HepG2 (cell line): ENCODE data around the gene PPFIA2. TPM values are rescaled to one million over a fixed set of nuclear protein-coding genes. Genes with fewer than 3 reads are reported as not detected.

Experiments used
- ATAC-seq: fragments of 200-7000 bp; cut with Tn5 transposase; 3 replicates; pipeline ENCODE4 v1.9.1; 2020; ENCODE audit warnings: mild to moderate bottlenecking, moderate library complexity
- BruUV-seq: library from RNA; stranded (reverse); fragments of 400-500 nt; replicated peaks from 2 replicates; lab custom pipeline; 2021; lab: Mats Ljungman, UMichigan
- CTCF ChIA-PET: fragments of 300-600 bp; formaldehyde crosslinking; extraction: SDS; loops from one replicate; lab custom pipeline; 2021; ENCODE audit warnings: low total read pairs, inconsistent platforms, low intra/inter-chr PET ratio; lab: Yijun Ruan, JAX
- POLR2A ChIA-PET: fragments of 350-600 bp; sonication (Branson Sonifier 250); formaldehyde crosslinking; loops from one replicate; lab custom pipeline; 2020; ENCODE audit warnings: antibody characterized with exemption, inconsistent platforms; lab: Yijun Ruan, JAX
- DNase-seq: peaks from one replicate; pipeline ENCODE4 v3.0.0-alpha.2; 2015; ENCODE audit warnings: low spot score
- FAIRE-seq: peaks from 3 replicates; lab custom pipeline; 2011; peaks lifted over from hg19 to GRCh38; lab: Jason Lieb, UNC
- H2AFZ ChIP-seq: one replicate; pipeline ENCODE4 v1.6.1; 2011; ENCODE audit warnings: low read length, inconsistent platforms
- H3K27ac ChIP-seq: fragments of 300-600 bp; 3 replicates; pipeline ENCODE4 v1.8.0; 2011; ENCODE audit warnings: mixed run types, mild to moderate bottlenecking, mixed read lengths, low read length, inconsistent platforms; ENCODE audit not compliant: insufficient read depth; ENCODE audit errors: extremely low read length
- H3K27me3 ChIP-seq, 2 experiments: fragments of 200-600 bp in 1 of 2; 2 replicates in 1 of 2; 3 replicates in 1 of 2; pipeline versions ENCODE4 v1.6.0 to v1.8.0; 2011; ENCODE audit warnings: low read length in 2 of 2, mild to moderate bottlenecking in 2 of 2, moderate library complexity in 2 of 2, inconsistent platforms in 1 of 2; ENCODE audit not compliant: insufficient read depth in 2 of 2, control insufficient read depth in 1 of 2
- H3K36me3 ChIP-seq, 2 experiments: fragments of 200-600 bp in 1 of 2; replicated peaks in 1 of 2; 2 replicates in 1 of 2; 3 replicates in 1 of 2; pipeline versions ENCODE4 v1.5.1 to v1.8.0; 2011; ENCODE audit warnings: low read length in 2 of 2, inconsistent platforms in 1 of 2; ENCODE audit not compliant: insufficient read depth in 2 of 2, control insufficient read depth in 1 of 2
- H3K4me1 ChIP-seq: 2 replicates; pipeline ENCODE4 v1.5.1; 2012; ENCODE audit warnings: low read length, inconsistent platforms; ENCODE audit not compliant: insufficient read depth
- H3K4me2 ChIP-seq: 2 replicates; pipeline ENCODE4 v1.6.0; 2011; ENCODE audit warnings: low read depth, low read length, inconsistent platforms
- H3K4me3 ChIP-seq, 3 experiments: fragments of 200-600 bp in 1 of 3; sonication (generic), shearing (Covaris generic) in 1 of 3; replicated peaks in 1 of 3; 2 replicates each; pipeline ENCODE4 v1.5.1; 2011 to 2016; ENCODE audit warnings: low read length in 3 of 3, inconsistent platforms in 2 of 3, low read depth in 2 of 3, mild to moderate bottlenecking in 2 of 3, control low read depth in 1 of 3, mixed read lengths in 1 of 3; ENCODE audit not compliant: insufficient read depth in 1 of 3
- H3K79me2 ChIP-seq: one replicate; pipeline ENCODE4 v1.6.1; 2011; ENCODE audit warnings: low read length, inconsistent platforms; ENCODE audit not compliant: insufficient read depth
- H3K9ac ChIP-seq: 2 replicates; pipeline ENCODE4 v1.6.0; 2011; ENCODE audit warnings: mild to moderate bottlenecking, low read depth, low read length, inconsistent platforms; ENCODE audit not compliant: insufficient read depth
- H3K9me3 ChIP-seq: 2 replicates; pipeline ENCODE4 v1.5.1; 2012; ENCODE audit warnings: mild to moderate bottlenecking, low read length
- H4K20me1 ChIP-seq: 2 replicates; pipeline ENCODE4 v1.6.0; 2011; ENCODE audit warnings: inconsistent platforms, mild to moderate bottlenecking, low read length, moderate library complexity; ENCODE audit not compliant: insufficient read depth
- EED ChIP-seq: sonication (generic); formaldehyde crosslinking; IDR thresholded peaks from 2 replicates; pipeline ENCODE4 v1.5.0; 2020; ENCODE audit warnings: mild to moderate bottlenecking, missing genetic modification reagents
- FOXM1 ChIP-seq: sonication (generic); formaldehyde crosslinking; IDR thresholded peaks from 2 replicates; pipeline ENCODE4 v1.5.0; 2020; ENCODE audit warnings: missing genetic modification reagents
- LCORL ChIP-seq, 2 experiments: fragments of 450-650 bp in 1 of 2; sonication (generic) in 1 of 2; formaldehyde crosslinking in 1 of 2; IDR thresholded peaks; 2 replicates each; pipeline versions ENCODE4 v1.5.0 to v1.6.1; 2017 to 2020; ENCODE audit warnings: antibody characterized with exemption in 1 of 2, missing genetic modification reagents in 1 of 2
- NCOR1 ChIP-seq: fragments of 200-600 bp; sonication (generic); IDR thresholded peaks from 2 replicates; pipeline ENCODE4 v1.7.0; 2017; ENCODE audit warnings: antibody characterized with exemption, low read length, borderline replicate concordance
- PHF20 ChIP-seq: sonication (generic); formaldehyde crosslinking; IDR thresholded peaks from 2 replicates; pipeline ENCODE4 v1.5.0; 2020; ENCODE audit warnings: mild to moderate bottlenecking, missing genetic modification reagents
- RERE ChIP-seq: IDR thresholded peaks from 2 replicates; pipeline ENCODE4 v1.6.1; 2016; ENCODE audit warnings: low read depth, missing genetic modification reagents, missing compliant biosample characterization
- SRF ChIP-seq: IDR thresholded peaks from 2 replicates; pipeline ENCODE4 v1.6.1; 2011; ENCODE audit warnings: mild to moderate bottlenecking, low read depth, low read length, moderate library complexity
- TMF1 ChIP-seq: sonication (generic); formaldehyde crosslinking; IDR thresholded peaks from 2 replicates; pipeline ENCODE4 v1.8.1; 2022; ENCODE audit warnings: low read depth, missing genetic modification reagents
- USF2 ChIP-seq, 2 experiments: sonication (generic) in 1 of 2; formaldehyde crosslinking in 1 of 2; IDR thresholded peaks; 2 replicates each; pipeline versions ENCODE4 v1.5.1 to v1.6.1; 2011 to 2020; ENCODE audit warnings: borderline replicate concordance in 1 of 2, low read depth in 1 of 2, low read length in 1 of 2, mild to moderate bottlenecking in 1 of 2, missing genetic modification reagents in 1 of 2, moderate library complexity in 1 of 2
- ZFP90 ChIP-seq: sonication (generic); formaldehyde crosslinking; IDR thresholded peaks from 2 replicates; pipeline ENCODE4 v1.8.0; 2022; ENCODE audit warnings: missing genetic modification reagents, mild to moderate bottlenecking, inconsistent platforms, borderline replicate concordance
- ZNF350 ChIP-seq: sonication (generic); formaldehyde crosslinking; IDR thresholded peaks from 2 replicates; pipeline ENCODE4 v1.4.0; 2020; ENCODE audit warnings: mild to moderate bottlenecking, low read depth, missing genetic modification reagents, borderline replicate concordance
- ZNF430 ChIP-seq: sonication (generic); formaldehyde crosslinking; IDR thresholded peaks from 2 replicates; pipeline ENCODE4 v1.9.0; 2021; ENCODE audit warnings: mild to moderate bottlenecking, missing genetic modification reagents
- ZNF772 ChIP-seq: sonication (generic); formaldehyde crosslinking; IDR thresholded peaks from 2 replicates; pipeline ENCODE4 v1.5.0; 2020; ENCODE audit warnings: mild to moderate bottlenecking, missing genetic modification reagents
- WGBS: methylation state at CpG from one replicate; pipeline ENCODE4 v1.1.6; 2017; ENCODE audit warnings: low lambda C conversion rate; 5-methylcytosine and 5-hydroxymethylcytosine counted together
- in situ Hi-C: cut with HindIII; loops from 2 replicates; pipeline ENCODE4 v1.10.0; 2017; ENCODE audit warnings: low pct_unique_long_range_greater_than_20kb; ENCODE audit not compliant: extremely low pct_ligation_motif_present
- intact Hi-C: fragments of 100-400 bp; cut with micrococcal nuclease; formaldehyde crosslinking; loops from one replicate; pipeline ENCODE4 v1.10.0; 2022; ENCODE audit not compliant: unreplicated experiment
- polyA plus RNA-seq, 8 experiments: library from polyadenylated mRNA; depleted of rRNA in 3 of 8; stranded (reverse) in 7 of 8; unstranded in 1 of 8; fragments of >200 nt; fragmentation: Illumina TruSeq in 4 of 8; extraction: Trizol in 4 of 8; gene quantifications; 2 replicates each; pipeline versions ENCODE4 v1.2.1 to v1.2.3, GENCODE V29; 2011 to 2016; ENCODE audit warnings: low read depth in 4 of 8, missing spikeins in 1 of 8, mixed read lengths in 1 of 8; ENCODE audit not compliant: insufficient read depth in 1 of 8
- total RNA-seq, 5 experiments: library from RNA; depleted of rRNA; stranded (reverse); fragments of >200 nt; fragmentation: Illumina TruSeq; extraction: Trizol; gene quantifications; 2 replicates each; pipeline ENCODE4 v1.2.3, GENCODE V29; 2016; ENCODE audit warnings: low read depth in 1 of 5

The PPFIA2 gene
- total and polyA plus RNA-seq, 2 of the 13 experiments (the other 11 are each of a cell fraction or from before 2014, with no cell fraction given), result 0.05 TPM; not detected in 1

- ATAC-seq, result no peak
- ChIA-PET POLR2A (no interaction called here), CTCF (no interaction called here)
- no peak for TF ChIP-seq RERE
- TF ChIP-seq NCOR1, result no peak
- no peak for TF ChIP-seq ZFP90 (CRISPR knock-in tag)
- no peak for TF ChIP-seq ZNF430 (CRISPR knock-in tag)
- TF ChIP-seq EED (CRISPR knock-in tag), result no peak
- TF ChIP-seq FOXM1 (CRISPR knock-in tag), result no peak
- no peak for TF ChIP-seq PHF20
- no peak for TF ChIP-seq USF2 (IDR thresholded peaks at IDR 0.05; ENCODE audit: low read depth, low read length)
- TF ChIP-seq USF2 (CRISPR knock-in tag; IDR thresholded peaks at IDR 0.05; ENCODE audit: borderline replicate concordance), result no peak
- TF ChIP-seq ZNF772 (CRISPR knock-in tag), result no peak
- no peak for TF ChIP-seq LCORL (IDR thresholded peaks at IDR 0.05)
- no peak for TF ChIP-seq LCORL (CRISPR knock-in tag; IDR thresholded peaks at IDR 0.05)
- no peak for TF ChIP-seq SRF
- no peak for TF ChIP-seq TMF1 (CRISPR knock-in tag)
- no peak for TF ChIP-seq ZNF350 (CRISPR knock-in tag)
- H3K9ac ChIP-seq, result no peak overlapping the region
- 10% methylated on average over 4 of the region's 4 CpGs for WGBS
- H3K36me3 ChIP-seq, result no peaks in the 10 kb centered on the region
- DNase-seq, result no peak
- no peak overlapping the region for H3K4me3 ChIP-seq
- no peak overlapping the region for H2AFZ ChIP-seq
- no peaks in the 10 kb centered on the region for H3K79me2 ChIP-seq
- BruUV-seq, result no TSS peak
- FAIRE-seq, result no peak
- no peak overlapping the region for H3K27ac ChIP-seq
- H3K4me1 ChIP-seq, result no peaks in the 10 kb centered on the region
- H3K4me2 ChIP-seq, result no peak overlapping the region
- H4K20me1 ChIP-seq, result no peaks in the 10 kb centered on the region
- H3K9me3 ChIP-seq, result no peaks in the 10 kb centered on the region
- in situ Hi-C loops, result no loop called here
- H3K27me3 ChIP-seq, result no peaks in the 10 kb centered on the region
- intact Hi-C loops, result no loop called here
These were observed 420.1 kb downstream of the PPFIA2 start for GRCh38 chr12:81339071-81339470.
